Islet of Langerhans (tissue), 1 donor: ENCODE data around the gene NMBR.
"Not testable (repeated sequence)": the region's sequence is repeated elsewhere in the genome, so short reads cannot be mapped to it uniquely, and the experiment has no call there.

Experiments
- FAIRE-seq: peaks from one replicate; lab custom pipeline; 2011; peaks lifted over from hg19 to GRCh38; lab: Jason Lieb, UNC

NMBR gene

GRCh38 chr6:142055219-142055618 is 91.7 kb downstream of the NMBR start:
- no peak for FAIRE-seq

- no peak for FAIRE-seq
These were observed 95.5 kb downstream of the NMBR start for GRCh38 chr6:142051404-142051803.

GRCh38 chr6:142048593-142048980 is 98.3 kb downstream of the NMBR start:
- no peak for FAIRE-seq

- no peak for FAIRE-seq
These were observed 98.9 kb downstream of the NMBR start for GRCh38 chr6:142047934-142048592.

GRCh38 chr6:142045380-142046278 is 101.3 kb downstream of the NMBR start:
- FAIRE-seq, result peak; percentile 9

- no peak for FAIRE-seq
These were observed 111.0 kb downstream of the NMBR start for GRCh38 chr6:142035890-142036289.

GRCh38 chr6:142031035-142031434 is 115.9 kb downstream of the NMBR start:
- FAIRE-seq, result no peak

- no peak for FAIRE-seq
These were observed 116.8 kb downstream of the NMBR start for GRCh38 chr6:142030115-142030619.

- no peak for FAIRE-seq
These were observed 118.4 kb downstream of the NMBR start for GRCh38 chr6:142028527-142028926.

GRCh38 chr6:142027804-142028203 is 119.1 kb downstream of the NMBR start:
- FAIRE-seq, result not testable (repeated sequence)

- FAIRE-seq, result no peak
These were observed 119.8 kb downstream of the NMBR start for GRCh38 chr6:142027074-142027473.

GRCh38 chr6:142026471-142026870 is 120.5 kb downstream of the NMBR start:
- FAIRE-seq, result no peak
